NCI-H2081 treated with DMSO at 0.1 percent for 48 hours (cell line): ENCODE measurements around the gene FDX2.

Source experiments
- DNase-seq: peaks from one replicate; lab custom pipeline; 2025; lab: John Stamatoyannopoulos, UW

Gene FDX2

DNA sequence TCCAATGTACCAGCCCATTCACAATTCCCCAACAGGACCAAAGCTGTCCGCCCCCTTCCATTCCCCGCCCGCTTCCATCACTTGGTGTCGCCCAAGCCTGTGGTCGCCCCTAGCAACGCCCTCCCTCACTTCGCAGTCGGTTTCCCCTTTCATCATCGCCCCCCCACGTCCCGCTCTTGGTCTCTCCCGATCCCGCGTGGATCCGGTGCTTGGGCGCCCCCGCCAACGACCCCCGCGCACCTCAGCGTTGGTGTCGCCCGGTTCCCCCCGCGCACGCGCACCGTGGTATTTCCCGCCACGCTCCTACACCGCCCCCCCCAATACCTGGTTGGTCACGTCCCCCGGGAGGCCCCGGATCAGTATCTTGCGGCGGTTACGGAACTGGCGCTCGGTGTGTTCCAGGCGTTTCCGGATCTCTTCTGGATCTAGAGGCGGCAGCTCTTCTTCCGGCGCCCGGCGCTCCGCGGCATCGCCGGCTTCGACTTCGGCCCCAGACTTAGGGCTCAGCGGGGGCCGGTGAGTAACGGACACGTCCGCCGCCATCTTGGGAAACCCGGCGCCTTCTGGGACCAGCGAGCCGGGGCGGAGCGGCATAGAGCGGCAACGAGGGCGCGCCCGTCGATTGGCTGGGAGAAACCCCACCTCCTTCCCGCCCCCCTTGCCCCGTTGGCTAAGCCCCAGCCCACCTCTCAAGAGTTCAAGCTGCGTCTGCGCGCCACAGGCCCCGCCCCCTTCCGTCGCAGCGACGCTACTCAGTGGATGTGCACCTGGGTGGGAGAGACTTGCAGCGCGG is 17.3 kb upstream of the FDX2 start, which contains the start of gene RAVER1:
Gene RAVER1, minus strand, starts transcription at position 565 of the 793 bp plus-strand sequence. Its CDS starts 22 bp downstream, at position 543.
- peak; percentile 81 for DNase-seq

DNA sequence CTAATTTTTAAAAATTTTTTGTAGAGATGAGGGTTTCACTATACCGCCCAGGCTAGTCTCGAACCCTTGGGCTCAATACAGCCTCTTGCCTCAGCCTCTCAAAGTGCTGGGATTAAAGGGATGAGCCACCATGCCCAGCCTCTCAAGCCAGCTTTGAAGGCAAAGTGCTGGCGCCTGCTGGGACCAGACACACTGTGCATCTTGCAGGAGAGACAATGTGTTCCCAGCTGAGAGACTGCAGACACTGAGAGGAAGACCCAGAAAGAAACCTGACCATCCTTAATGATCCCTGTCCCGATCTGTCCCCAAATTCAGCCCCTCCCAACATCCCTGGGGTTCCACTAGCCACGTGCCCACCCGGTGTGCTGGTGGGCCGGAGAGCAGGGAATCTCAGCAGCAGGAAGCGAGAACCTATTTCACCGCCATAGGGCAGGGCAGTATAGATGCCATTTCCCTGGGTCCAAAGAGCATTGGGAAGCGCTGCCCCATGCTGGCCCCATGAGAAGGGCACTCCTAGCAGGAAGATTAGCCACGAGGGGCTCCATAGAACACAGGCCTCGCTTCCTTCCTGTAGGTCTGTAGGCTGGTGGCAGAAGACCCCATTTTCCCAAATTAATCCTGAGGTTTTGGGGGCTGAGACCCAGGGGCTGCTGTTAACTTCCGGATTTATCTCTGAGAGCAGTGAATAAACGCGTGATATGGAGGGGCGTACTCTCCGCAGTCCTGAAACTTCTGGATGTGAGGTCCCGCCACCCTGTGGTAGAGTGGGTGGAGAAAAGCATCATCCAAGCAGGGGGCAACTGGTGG is 16.5 kb upstream of the FDX2 start:
- DNase-seq, result no peak

DNA sequence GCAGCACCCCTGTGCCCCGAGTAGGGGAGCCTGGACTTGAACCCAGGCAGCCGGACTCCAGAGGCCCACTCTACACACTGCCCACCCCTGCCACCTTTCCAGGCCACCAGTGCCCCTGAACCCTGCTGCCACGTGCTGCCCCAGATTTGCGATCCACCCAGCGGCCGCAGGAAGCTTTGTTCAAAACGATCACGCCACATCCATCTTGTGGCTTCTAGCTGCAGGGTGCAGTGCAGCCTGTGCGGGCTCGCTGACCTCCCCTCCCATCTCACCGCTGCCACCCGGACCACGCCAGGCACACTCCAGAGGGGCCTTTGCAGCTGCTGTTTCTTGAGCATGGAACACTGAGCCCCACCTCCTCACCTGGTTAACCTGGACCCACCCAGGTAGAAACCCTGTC is 13.7 kb upstream of the FDX2 start:
- no peak for DNase-seq

DNA sequence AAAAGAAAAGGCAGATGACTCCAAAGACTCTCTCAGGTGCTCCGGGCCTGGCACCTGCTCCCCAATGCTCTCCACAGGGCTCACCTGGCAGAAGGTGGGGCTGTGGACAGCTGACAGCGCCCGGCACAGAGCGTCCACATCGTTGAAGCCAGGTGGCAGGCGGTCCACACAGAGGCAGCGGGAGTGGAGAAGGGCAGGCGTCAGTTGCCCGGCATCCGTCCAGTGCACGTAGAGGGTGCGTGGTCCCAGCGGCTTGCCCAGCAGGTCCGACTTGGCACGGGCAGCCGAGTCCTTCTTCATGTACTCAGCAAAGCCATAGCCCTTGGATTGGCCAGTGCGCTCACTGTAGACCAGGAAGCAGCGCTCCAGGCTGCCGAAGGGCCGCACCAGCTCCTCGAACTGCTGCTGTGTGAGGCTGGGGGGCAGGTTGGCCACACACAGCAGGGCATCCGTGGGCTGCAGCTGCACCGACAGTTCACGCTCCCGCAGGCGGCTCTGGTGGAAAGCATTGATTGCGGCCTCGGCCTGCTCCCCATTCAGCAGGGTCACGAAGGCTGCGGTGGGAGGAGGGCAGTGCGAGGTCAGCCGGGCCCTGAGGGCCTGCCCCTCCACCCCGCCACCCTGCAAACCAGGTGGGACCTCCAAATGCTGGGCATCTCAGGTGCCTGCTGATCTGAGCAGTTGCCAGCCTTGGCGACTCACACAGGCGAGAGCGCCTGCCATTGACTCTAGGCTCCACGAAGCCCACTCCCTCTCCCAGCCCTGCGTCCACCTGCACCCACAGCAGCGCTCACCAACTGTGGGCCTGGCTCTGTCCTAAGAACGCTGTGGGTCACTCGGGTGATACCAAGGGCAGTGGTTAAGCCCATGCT is 13.0 kb upstream of the FDX2 start:
- DNase-seq, result no peak

DNA sequence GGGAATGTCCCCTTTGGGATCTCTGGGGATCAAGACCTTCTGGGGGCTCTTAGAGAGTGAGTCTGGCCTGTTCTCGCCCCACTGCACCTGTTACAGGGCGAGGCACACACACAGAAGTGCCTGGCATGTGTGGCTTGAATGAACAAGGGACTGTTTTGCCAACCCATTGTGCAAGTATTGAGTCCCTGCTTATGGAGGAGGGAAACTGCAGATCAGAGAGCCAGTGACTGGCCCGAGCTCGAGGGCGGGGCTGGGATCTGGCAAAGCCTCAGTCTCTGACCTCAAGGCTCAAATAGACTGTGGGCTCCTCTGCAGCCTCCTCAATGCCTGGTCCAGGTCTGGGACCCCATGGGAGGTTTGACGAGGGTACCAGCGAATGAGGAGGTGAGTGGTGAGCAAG is 12.0 kb upstream of the FDX2 start:
- no peak for DNase-seq

DNA sequence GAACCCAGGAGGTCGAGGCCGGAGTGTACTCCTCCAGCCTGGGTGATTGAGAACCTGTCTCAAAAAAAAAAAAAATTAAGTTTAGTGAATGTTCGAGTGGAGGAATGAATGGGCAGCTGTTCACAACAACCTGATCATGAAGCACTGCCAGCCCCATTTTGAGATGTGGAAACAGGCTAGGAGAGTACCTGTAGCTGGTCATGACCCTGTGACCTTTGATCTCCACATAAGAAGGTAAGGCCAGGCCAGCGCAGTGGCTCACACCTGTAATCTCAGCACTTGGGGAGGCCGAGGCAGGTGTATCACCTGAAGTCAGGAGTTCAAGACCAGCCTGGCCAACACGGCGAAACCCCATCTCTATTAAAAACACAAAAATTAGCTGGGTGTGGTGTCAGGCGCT is 9.9 kb upstream of the FDX2 start:
- DNase-seq, result no peak

DNA sequence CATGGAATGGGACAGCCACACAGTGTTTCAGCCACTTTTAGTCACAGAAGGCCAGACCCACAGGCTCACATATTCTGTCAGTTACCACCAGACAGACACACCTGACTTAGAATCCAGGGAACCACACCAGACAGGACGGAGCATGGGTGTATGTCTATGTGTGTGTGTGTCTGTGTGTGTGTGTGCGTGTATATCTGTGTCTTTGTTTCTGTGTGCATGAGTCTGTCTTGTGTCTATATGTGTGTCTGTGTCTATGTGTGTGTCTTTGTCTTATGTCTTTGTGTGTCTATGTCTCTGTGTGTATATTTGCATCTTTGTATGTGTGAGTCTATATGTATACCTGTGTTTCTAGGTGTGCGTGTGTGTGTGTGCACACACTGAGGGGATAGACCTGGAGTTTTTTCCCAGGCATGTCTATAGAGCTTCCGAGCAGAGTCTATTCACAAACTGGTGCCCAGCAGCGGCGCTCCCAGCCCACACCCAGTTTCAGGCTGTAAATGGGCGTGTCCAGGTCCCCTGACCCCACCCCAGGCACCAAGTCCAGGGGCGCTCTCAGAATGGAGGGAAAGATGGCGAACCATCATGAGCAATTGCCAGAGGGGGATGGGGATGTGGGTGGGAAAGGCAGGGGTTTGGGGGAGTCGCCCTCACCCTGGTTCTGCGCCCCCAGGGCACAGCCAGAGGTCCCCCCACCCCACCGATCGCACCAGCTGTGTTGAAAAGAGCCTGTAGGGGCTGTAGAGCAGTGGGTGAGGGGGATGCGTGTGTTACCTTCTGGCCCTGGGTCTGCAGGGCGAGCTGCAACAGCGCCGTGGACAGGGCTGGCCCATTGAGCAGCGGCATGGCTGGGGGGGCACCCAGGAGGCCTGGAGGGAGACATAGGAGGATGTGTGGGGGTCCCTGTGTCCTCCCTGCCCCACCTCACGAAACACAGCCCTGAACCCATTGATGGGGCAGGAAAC is 6.3 kb upstream of the FDX2 start:
- no peak for DNase-seq

DNA sequence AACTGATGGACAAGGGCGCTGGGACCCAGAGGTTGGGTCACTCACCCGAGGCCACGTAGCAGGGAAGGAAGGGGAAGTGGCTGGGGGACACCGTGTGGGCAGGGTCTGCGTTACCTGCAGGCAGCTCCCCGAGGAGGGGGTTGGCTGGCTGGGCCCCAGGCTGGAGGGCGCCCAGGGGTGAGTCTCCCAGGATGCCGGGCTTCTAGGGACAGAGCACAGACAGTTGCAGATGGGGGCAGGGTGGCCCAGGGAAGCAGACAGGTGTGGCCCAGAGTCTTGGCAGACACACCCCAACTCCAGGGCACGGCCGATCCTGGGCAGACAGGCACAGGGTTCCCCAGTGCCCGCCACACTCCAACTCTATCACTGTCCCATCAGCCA is 5.6 kb upstream of the FDX2 start:
- no peak for DNase-seq

DNA sequence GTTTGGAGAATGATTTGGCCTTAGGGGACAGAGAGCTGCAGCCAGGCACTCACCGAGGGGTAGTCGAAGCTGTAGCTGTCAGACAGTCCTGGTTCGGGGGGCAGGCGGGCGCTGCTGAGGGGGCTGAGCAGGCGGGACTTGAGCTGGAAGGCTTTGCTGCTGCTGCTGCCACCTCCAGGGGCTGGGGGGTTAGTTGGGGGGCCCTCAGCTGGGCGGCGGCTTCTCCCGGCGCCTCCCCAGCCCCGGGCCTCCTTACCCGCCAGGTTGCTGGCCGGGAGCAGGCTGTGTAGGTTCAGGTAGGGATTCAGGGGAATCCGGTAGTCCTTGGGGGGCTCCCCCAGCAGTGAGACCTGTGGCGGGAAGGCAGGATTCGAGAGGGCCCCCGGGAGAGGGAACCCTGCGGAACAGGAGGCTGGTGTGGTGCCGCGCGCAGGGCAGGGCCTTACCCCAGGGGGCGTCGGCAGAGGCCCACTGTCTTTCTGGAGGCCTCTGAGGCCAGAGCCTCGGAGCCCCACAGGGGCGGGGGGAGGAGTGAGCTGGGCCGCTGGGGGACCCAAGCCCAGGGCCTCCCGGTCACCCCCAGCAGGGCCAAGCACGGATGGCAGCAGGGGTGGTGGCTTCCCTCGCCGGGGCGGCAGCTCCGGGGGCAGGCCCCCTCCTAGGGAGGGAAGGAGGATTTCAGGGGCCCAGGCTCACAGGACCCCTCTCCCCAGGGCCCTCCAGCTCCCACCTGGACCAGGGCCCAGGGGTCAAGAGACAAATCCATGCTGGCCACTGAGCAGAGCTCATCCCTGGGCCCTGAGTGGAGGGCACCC is 5.0 kb upstream of the FDX2 start:
- DNase-seq, result no peak

DNA sequence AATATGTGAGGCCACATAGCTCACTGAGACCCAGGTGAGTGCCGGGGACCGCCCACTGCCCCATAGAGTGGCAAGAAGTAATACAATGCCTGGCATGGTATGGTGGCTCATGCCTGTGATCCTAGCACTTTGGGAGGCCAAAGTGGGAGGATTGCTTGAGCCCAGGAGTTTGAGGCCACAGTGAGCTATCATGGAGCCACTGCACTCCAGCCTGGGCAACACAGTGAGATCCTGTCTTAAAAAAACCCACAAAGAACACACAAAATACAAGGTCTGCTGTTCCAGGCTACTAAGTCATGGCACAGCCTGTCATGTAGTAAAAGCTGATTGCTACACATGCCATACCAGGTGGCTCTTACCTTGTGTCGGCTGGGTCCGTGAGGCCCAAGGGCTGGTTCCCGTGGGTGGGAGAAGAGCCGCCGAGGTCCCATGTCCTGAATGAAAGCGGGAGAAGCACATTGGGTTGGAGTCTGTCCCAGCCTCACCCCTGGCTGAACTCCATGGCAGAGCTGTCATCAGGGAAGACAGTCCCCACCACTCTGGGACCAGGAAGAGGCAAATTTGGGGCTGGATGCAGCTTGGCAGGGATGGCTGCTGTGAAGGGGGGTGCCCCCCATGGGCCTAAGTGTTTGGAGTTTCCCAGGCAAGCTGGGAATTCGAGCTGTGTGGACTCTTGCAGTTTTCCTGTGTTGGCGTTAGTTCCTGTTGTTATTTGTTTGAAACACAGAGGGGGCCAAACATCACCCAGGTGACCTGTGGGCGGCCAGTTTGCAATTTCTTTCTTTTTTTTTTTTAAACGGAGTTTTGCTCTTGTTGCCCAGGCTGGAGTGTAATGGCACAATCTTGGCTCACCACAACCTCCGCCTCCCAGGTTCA is 3.2 kb upstream of the FDX2 start:
- DNase-seq, result no peak

DNA sequence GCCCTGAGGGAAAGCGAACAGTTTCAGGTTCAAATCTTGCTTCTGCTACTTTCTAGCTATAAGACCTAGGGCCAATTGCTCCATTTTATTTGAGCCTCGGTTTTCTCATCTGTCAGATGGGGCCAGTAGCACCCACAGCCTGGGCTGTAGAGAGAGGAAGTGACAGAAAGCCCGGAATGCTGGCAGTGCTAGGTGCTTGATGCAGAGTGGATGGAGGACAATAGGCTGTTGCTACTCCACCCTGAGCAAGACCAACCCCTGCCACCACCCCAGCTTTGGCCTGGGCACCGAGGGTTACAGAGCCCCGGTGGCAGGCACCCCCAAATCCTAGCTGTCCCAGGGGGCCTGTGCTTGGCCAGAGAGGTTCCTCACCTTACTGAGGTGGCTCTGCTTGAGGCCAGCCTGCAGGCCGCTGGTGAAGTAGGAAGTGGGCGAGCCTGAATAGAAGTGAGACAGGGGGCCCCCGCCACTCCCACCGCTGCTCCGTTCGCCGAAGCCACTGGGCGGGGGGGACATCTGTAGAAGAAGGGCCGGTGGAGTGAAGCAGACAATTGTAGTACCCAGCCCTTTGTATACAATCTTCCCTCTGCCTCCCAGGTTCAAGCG is 2.1 kb upstream of the FDX2 start:
- DNase-seq, result no peak

DNA sequence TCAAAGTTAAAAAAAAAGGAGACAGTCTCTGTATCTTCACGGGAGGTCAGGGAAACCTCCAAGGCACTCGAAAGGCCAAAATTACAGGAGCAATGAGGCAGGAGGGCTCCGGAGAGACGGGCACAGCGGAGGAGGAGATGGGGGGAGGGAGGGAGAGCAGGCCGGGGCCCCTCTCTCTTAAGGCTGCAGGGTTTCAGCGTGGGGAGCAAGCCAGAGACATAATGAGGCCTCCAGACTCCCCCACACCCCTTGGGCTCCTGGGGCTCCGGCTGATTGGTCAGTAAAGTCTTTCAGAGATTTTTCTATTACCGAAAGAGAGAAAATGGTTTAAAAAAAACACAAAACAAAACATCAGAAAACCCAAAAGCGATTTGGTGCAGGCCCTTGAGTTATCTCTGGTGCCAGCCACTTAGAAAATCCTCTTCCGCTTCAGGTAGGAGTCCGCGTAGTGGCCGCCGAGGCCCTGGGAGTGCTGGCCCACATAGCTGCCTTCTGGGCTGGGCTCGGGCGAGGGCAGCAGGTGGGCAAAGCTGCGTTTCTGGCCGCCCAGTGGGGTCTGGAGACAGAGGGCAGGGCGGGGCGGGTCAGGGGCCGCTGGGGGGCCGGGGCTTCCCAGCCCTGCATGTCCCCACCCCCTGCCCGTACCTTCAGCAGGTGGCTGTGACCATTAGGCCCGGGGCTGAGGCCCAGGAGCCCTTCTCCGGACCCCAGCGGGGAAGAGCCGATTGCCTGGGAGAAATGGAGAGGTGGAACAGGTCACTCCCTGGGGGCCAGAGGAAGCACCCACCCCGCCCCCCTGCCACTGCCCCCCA is 1.4 kb upstream of the FDX2 start:
- no peak for DNase-seq

DNA sequence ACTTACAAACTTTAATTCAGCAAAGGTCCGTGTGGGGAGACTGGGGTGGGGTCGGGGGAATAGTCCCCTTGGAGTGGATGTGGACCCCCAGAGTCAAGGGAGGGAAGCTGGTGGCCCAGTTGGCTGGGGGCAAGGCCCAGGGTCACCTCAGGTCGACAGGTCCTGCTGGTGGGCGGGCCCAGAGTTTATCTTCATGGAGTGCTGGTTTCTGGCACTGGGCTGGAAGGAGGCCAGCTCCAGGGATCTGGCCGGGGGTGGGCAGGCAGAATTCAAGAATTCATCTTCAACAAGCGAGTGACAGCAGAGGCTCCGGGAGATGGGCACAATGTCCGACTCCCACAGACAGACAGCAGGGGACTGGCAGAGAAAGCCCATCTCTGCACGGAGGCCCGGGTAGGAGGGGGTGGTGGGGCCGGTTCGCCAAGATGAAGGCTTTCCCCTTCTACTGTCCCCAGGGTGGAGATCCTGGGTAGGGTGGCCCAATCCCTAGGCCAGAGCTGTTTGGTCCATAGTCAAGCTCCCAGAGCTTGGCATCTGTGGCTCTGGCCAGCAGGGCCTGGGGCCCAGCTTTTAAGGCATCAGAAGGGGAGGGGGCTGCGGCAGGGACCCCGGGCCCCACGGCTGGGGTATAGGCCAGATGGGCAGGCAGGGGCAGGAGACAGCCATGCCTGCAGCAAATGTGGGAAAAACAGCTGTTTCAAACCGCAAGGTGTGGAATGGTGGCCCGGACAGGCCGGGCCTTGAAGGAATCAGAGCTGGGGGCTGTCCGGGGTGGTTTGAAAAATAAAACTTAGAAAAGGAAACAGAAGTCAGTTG is 622 bp upstream of the FDX2 start:
- DNase-seq, result no peak

DNA sequence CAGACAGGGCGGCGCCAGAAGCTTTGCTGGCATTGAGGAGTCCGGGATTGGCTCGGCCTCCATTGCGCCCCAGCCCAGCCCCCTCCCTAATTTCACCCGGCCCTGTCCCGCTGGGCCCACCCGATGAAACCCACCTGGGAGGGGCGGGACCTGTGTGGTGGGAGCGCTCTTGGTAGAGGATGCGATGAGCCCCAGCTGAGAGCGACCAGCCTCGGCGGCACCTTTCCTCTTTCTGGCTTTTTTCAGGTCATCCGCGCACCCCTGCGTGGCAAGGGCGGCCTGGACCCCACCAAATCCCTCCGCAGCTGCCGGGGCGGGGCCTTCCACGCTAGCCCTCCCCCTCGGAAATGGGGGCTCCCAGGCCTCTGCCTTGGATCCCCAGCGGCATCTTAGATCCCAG is 6.4 kb downstream of the FDX2 start, which contains the start of gene ZGLP1:
Gene ZGLP1, minus strand, starts transcription at position 393 of the 400 bp plus-strand sequence.
- no peak for DNase-seq

DNA sequence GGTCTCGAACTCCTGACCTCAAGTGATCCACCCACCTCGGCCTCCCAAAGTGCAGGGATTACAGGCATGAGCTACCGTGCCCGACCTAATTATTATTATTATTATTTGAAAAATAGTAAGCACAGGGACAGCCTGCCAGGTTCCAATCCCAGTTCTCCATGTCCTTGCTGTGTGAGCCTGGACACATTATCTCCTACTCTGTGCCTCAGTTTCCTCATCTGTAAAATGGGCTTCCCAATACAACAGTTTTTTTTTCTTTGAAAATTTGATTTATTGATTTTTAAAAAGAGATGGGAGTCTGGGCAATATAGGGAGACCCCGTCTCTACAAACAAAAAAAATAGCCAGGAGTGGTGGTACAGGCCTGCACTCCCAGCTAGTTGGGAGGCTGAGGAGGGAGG is 9.5 kb downstream of the FDX2 start:
- DNase-seq, result no peak

DNA sequence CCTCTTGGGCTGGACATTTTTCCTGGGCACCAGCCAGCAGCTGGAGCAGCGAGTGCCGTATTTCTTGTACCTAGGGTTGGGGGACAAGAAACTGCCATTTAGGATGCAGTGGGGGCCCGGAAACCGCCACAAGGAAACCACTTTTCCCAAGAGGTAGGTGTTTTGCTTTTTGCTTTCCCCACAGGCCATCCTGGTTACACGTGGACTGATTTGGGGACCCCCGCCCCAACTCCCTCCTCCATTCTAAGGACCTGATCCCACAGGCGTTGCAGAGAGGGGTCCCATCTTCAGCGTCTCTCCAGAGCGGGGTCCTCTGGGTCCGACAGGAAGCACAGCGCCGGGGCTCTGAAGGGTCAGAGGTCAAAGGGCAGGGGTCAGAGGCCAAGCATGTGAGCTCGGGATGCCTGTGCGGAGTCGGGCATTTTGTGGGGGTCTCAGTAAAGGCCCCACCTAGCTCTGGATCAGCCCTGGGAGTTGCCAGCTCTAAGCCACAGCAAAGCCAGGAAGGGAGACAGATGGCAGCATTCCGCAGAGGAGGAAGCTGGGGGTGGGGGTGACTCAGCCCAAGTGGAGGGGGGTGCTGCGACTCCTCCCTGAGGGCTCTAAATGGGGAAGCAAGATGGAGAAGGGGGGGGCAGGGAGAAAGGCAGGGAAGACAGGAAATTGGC is 10.5 kb downstream of the FDX2 start:
- DNase-seq, result no peak
